GM12891 (cell line): ENCODE results near the gene CCN5.

ENCODE experiments used
- DNase-seq: peaks from one replicate; pipeline ENCODE4 v3.0.0; 2011; ENCODE audit warnings: low spot score; ENCODE audit not compliant: insufficient read length
- FAIRE-seq: peaks from 2 replicates; lab custom pipeline; 2011; peaks lifted over from hg19 to GRCh38; lab: Jason Lieb, UNC
- PAX5 ChIP-seq: IDR thresholded peaks from 2 replicates; pipeline ENCODE4 v1.6.1; 2011; ENCODE audit warnings: low read length, moderate library complexity, mild to moderate bottlenecking; ENCODE audit not compliant: insufficient read depth, severe bottlenecking
- POLR2A ChIP-seq: IDR thresholded peaks from 2 replicates; pipeline ENCODE4 v1.6.1; 2011; ENCODE audit warnings: low read depth, low read length, control low read depth
- POLR2AphosphoS5 ChIP-seq: IDR thresholded peaks from 2 replicates; pipeline ENCODE4 v1.6.1; 2011; ENCODE audit warnings: low read depth, low read length, control low read depth
- POU2F2 ChIP-seq: IDR thresholded peaks from 2 replicates; pipeline ENCODE4 v1.6.1; 2011; ENCODE audit warnings: low read depth, mild to moderate bottlenecking, control low read depth, low read length, moderate library complexity
- SPI1 ChIP-seq: IDR thresholded peaks from 2 replicates; pipeline ENCODE4 v1.6.1; 2011; ENCODE audit warnings: low read depth, low read length, control low read depth
- TAF1 ChIP-seq: IDR thresholded peaks from 2 replicates; pipeline ENCODE4 v1.6.1; 2011; ENCODE audit warnings: low read depth, low read length, control low read depth

CCN5 gene

DNA sequence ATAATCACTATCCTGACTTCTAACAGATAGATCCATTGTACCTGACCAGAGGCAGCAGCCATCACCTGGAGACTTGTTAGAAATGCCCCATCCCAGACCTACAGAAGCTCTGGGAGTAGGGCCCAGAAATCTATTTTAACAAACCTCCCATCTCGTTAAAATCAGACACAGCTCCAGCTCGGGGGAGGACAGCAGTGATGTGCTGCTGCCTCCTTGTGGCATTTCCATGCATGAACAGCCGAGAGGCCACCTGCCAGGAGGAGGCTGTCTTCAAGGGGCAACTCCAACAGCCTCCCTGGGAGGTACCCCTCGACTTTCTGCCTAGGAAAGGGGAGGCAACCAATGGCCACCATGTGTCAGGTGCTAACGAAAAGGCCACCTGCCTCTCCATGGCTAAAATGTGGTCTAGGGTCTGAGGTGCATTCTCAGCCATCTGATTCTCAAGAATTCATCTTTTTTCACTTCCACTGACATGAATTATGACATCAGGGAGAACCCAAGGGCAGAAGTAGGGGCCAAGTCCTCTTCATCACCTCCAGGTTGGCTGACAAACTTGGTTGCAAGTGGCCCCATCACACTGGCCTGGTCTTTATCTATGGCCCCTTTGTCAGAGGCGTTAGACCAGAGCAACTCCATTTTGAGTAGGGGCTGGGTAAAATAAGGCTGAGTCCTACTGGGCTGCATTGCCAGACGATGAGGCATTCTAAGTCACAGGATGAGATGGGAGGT lies 18.3 kb downstream of the CCN5 start:
- TF ChIP-seq PAX5 (no peak), POLR2AphosphoS5 (no peak), POLR2A (no peak), TAF1 (no peak), POU2F2 (no peak), SPI1 (no peak)
- FAIRE-seq (peak; percentile 72), DNase-seq (peak; percentile 44)

DNA sequence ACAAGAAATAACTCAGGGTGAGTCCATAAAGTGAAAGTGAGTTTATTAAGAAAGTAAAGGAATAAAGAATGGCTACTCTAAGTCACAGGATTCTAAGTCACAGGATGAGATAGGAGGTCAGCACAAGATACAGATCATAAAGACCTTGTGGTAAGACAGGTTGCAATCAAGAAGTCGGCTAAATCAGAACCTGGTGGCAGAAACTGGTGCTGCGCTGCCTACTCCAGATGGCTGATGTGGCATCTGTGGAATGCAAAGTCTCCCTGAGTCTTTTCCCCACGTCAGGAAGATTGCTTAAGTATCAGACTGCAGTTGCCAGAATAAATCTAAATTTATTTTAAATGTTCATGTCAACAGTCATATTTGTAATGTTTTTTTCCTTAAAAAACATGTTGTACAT lies 19.8 kb downstream of the CCN5 start:
- no peak for DNase-seq
- FAIRE-seq, result no peak
- TF ChIP-seq POU2F2, result no peak
- TF ChIP-seq POLR2AphosphoS5, result no peak
- no peak for TF ChIP-seq POLR2A
- TF ChIP-seq SPI1, result no peak
- no peak for TF ChIP-seq TAF1
- TF ChIP-seq PAX5, result no peak

DNA sequence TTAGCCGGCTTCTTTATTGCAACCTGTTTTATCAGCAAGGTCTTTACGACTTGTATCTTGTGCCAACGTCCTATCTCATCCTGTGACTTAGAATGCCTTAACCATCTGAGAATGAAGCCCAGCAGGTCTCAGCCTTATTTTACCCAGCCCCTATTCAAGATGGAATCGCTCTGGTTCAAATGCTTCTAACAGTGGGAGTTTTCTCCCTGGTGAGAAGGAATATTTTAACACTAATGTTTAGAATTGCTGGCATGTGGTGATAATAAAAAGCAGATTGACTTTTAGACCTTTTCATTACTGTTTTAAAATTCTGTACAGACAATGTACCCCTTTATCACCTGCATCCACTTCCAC lies 20.6 kb downstream of the CCN5 start:
- TF ChIP-seq SPI1 (no peak), POLR2AphosphoS5 (no peak), PAX5 (no peak), POU2F2 (no peak), POLR2A (no peak)
- DNase-seq (no peak), FAIRE-seq (no peak)

DNA sequence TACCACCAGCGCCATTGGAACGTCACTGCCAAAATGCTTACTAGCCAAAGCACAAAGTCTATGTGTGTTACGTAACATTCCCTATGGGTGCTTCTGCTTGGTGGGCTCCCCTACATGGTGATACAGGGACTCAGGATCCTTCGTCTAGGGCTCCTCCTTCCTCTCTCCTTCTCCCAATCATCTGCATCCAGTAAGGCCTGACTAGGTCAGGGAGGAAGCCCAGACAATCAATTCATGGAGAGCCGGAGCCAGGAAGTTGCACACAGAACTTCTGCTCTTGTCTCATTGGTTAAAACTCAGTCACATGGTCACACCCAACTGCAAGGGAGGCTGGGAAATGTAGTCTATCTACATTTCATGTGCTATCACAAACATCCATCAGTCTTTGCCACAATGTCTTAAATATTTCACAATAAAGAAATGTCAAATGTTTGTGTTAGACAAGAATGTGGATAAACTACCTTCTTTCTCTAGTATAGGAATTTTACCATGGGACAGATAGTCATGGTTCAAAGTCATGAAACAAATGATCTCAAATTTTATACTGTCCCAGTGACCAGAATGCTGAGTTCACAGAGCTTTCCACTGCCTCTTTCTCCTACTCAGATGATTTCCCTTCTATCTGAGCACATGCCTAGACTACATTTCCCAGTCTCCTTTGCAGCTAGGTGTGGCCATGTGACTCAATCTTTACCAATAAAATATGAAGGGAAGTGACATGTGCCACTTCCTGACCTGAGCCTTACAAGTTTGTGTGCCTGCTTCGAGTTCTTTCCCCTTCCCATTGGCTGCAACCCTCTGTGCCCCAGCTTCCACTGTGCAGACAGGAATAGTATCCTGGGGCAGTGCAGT lies 21.2 kb downstream of the CCN5 start:
- TF ChIP-seq POLR2AphosphoS5, result no peak
- TF ChIP-seq SPI1, result peak; percentile 10; the same call in 1 of the 2 replicates
- peak; percentile 26 for FAIRE-seq
- no peak for DNase-seq

DNA sequence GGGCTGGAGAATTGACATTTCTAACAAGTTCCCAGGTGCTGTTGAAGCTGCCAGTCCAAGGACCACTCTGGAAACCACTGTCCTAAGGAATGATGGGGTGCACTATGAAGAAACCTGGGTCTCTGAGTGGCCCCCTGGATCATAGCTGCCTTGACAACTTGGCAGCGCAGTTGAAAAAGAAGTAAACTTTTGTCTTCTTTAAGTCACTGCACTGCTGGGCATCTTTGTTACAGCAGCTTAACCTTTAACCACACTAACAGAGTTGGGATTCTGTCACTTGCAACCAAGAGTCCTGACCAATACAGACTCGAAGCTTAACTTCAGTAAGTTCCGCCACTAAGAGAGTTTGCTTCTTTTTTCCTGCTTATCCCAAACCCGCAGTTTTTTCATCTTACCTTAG lies 21.9 kb downstream of the CCN5 start:
- no peak for TF ChIP-seq POLR2A
- no peak for TF ChIP-seq SPI1
- no peak for TF ChIP-seq PAX5
- TF ChIP-seq TAF1, result no peak
- TF ChIP-seq POU2F2, result no peak
- TF ChIP-seq POLR2AphosphoS5, result no peak
- DNase-seq, result no peak
- no peak for FAIRE-seq

DNA sequence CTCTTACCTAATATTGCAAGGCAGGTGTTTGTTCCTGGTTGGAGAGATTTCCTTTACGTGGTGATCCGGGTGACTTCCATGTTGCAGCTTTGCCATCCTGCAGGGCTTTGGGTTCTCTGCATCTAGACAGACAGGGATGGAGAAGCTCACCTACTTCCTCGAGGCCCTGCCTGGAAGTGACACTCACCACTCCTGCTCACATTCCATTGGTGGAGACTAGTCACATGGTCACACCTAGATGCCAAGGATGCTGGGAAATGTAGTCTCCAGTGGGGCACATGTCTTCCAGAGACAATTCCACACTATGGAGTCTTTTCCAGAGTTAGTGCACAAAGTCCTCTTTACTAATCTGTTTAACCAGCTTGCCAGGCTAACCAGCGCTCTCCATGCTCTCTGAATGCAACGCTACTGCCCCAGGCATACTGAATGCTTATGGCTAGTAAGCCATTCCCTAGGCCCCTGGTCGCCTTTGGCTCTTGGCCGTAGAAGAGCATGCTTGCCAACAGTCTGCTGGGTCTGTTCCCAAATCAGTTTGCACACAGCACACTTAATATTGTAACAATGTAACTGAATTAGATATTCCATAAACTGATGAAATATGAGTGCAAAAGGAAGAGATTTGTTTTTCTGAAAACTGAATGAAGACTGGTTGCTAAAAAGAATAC lies 23.8 kb downstream of the CCN5 start:
- FAIRE-seq (peak; percentile 85), DNase-seq (peak; percentile 48)
- TF ChIP-seq POLR2AphosphoS5, result no peak
- TF ChIP-seq POLR2A, result no peak
- TF ChIP-seq TAF1, result no peak
- no peak for TF ChIP-seq PAX5
- no peak for TF ChIP-seq SPI1
- no peak for TF ChIP-seq POU2F2

DNA sequence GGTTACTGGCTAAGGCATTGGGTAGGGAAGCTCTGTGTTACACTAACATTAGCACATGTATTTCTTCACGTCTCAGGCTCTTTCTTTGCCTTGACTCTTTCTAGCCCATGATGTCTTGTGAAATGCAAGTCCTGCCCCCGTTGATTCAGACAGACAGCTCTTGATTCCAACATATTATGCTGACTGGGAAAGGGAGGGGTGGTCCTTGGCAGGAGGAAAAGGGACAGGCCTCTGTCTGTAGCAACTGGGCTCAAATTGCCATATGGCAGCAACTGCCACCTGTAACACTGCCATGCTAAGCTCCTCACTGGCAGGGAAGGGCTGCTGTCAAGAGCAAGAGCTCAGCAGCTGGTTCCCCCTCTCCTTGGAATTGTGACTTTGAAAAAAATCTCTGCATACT lies 24.8 kb downstream of the CCN5 start:
- DNase-seq (no peak), FAIRE-seq (no peak)
- TF ChIP-seq POU2F2 (no peak), POLR2A (no peak), PAX5 (no peak)

DNA sequence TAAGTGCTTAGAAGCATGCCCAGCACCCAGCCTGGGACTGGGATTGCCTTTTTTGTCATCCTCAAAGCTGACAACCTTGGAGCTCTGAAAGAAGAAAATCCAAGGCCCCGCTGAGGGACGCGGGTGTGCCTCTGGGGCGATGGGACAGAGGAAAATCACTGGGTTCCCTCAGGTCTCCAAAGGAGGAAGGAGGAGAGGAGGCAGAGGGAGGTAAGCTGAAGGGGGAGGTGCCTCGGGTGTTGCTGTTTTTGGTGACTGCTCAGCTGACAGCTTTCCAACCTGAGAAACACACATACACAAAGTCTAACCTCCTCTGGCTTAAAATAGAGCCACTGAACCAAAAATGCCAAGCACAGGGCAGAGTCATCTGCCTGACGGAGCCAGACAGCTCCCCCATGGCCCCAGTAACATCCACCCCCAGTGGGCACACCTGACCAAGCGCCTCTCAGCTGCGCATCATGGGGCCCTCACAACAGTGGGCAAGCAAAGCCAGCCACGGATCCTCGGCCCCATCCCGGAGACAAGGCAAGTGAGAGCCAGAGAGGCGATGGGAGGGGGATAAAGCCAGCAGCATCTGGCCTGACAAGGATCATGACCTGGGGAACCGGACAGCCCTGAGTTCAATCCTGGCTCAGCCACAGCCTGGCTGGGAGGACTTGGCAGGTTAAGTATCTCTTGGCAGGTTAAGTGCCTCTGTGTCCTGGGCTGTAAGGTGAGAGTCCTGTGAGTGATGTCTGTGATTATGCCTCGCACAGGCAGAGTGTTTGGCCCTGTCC lies 27.3 kb downstream of the CCN5 start:
- DNase-seq (no peak), FAIRE-seq (no peak)
- TF ChIP-seq POU2F2, result no peak
- TF ChIP-seq TAF1, result no peak
- TF ChIP-seq SPI1, result no peak
- no peak for TF ChIP-seq POLR2AphosphoS5
- TF ChIP-seq PAX5, result no peak
- no peak for TF ChIP-seq POLR2A

DNA sequence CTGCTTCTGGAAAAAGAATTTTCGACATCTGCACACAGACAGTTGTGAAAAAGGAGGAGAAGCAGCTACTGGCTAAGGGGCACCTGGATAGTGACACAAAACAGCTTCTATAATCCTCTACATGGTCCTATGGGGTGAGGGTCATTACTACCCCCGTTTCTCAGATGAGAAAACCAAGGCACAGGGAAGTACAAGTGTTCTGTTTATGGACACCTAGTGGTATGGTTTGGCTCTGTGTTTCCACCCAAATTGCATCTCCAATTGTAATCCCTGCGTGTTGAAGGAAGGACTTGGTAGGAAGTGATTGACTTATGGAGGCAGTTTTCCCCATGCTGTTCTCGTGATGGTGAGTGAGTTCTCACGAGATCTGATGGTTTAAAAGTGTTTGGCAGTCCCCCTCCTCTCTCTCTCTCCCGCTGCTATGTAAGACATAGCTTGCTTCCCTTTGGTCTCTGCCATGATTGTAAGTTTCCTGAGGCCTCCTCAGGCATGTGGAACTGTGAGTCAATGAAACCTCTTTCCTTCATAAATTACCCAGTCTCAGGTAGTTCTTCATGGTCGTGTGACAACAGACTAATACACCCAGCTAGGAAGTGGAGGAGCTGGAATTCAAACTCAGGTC lies 28.0 kb downstream of the CCN5 start:
- DNase-seq, result no peak
- TF ChIP-seq TAF1, result no peak

More for the DNA sequence above, 28.0 kb downstream of the CCN5 start:
- no peak for FAIRE-seq
